Nucleus accumbens (tissue), 56 donors: ENCODE data around the gene DNAJC17.

Source experiments
- DNase-seq, 56 donors: peaks; one replicate each; lab custom pipeline; 2025; lab: John Stamatoyannopoulos, UW

The DNAJC17 gene

GRCh38 chr15:40793216-40793989 lies 13.9 kb downstream of the DNAJC17 start:
- peak in 1 of 56 donors; percentile 47 for DNase-seq

- DNase-seq = no peak
These were observed 14.9 kb downstream of the DNAJC17 start for GRCh38 chr15:40792394-40792793.

GRCh38 chr15:40790718-40791117 lies 16.6 kb downstream of the DNAJC17 start:
- no peak for DNase-seq

GRCh38 chr15:40789999-40790398 lies 17.3 kb downstream of the DNAJC17 start:
- DNase-seq = no peak

- DNase-seq = no peak
These were observed 18.2 kb downstream of the DNAJC17 start for GRCh38 chr15:40789119-40789518.

GRCh38 chr15:40787991-40788390 lies 19.3 kb downstream of the DNAJC17 start:
- no peak for DNase-seq

- no peak for DNase-seq
These were observed 19.9 kb downstream of the DNAJC17 start for GRCh38 chr15:40787344-40787841.

GRCh38 chr15:40785814-40786213 lies 21.5 kb downstream of the DNAJC17 start:
- DNase-seq = no peak

GRCh38 chr15:40785164-40785563 lies 22.1 kb downstream of the DNAJC17 start:
- DNase-seq = no peak

GRCh38 chr15:40782609-40783227 lies 24.6 kb downstream of the DNAJC17 start:
- peak in 15 of 56 donors; percentile 5 to 50 (median 12) for DNase-seq

- DNase-seq = no peak
These were observed 30.6 kb downstream of the DNAJC17 start for GRCh38 chr15:40776537-40777141.

- DNase-seq = no peak
These were observed 31.3 kb downstream of the DNAJC17 start for GRCh38 chr15:40775740-40776536.

GRCh38 chr15:40775007-40775406 lies 32.3 kb downstream of the DNAJC17 start:
- DNase-seq = peak in 9 of 56 donors; percentile 5 to 41 (median 20)

- no peak for DNase-seq
These were observed 33.4 kb downstream of the DNAJC17 start for GRCh38 chr15:40773902-40774301.

GRCh38 chr15:40773496-40773895 lies 33.8 kb downstream of the DNAJC17 start:
- no peak for DNase-seq

- DNase-seq = peak in 7 of 56 donors; percentile 3 to 54 (median 18)
These were observed 35.3 kb downstream of the DNAJC17 start for GRCh38 chr15:40772014-40772413.

- DNase-seq = no peak
These were observed 36.0 kb downstream of the DNAJC17 start for GRCh38 chr15:40771242-40771641.

GRCh38 chr15:40770147-40770721 lies 37.0 kb downstream of the DNAJC17 start:
- DNase-seq = peak in 2 of 56 donors; percentile 22 to 29

GRCh38 chr15:40769274-40770146 lies 37.8 kb downstream of the DNAJC17 start, which contains the start of gene C15orf62:
Gene C15orf62 (plus strand): TSS chr15:40769980. CDS start chr15:40770496, 516 bp downstream.
- DNase-seq = peak in 37 of 56 donors; percentile 16 to 82 (median 55)
